Common myeloid progenitor, CD34-positive (primary cell): ENCODE measurements around the gene NDUFB6.

ENCODE experiments used
- CTCF ChIA-PET: fragments of 350-600 bp; sonication (Branson Sonifier 250); formaldehyde crosslinking; loops from one replicate; lab custom pipeline; 2021; ENCODE audit warnings: antibody characterized with exemption; lab: Charles Lee
- POLR2A ChIA-PET: fragments of 350-600 bp; sonication (Branson Sonifier 250); formaldehyde crosslinking; loops from one replicate; lab custom pipeline; 2021; ENCODE audit warnings: antibody characterized with exemption; lab: Charles Lee
- DNase-seq, 3 donors: peaks; one replicate each; pipeline versions ENCODE4 v3.0.0 to v3.0.0-alpha.2; 2013
- H3K27ac ChIP-seq, 2 experiments: 1 replicate in 1 of 2; 2 replicates in 1 of 2; pipeline ENCODE4 v1.7.0; 2013; ENCODE audit warnings: inconsistent platforms in 2 of 2, low read length in 2 of 2, mild to moderate bottlenecking in 2 of 2, low read depth in 1 of 2, moderate library complexity in 1 of 2; ENCODE audit not compliant: severe bottlenecking in 2 of 2, insufficient read depth in 1 of 2, poor library complexity in 1 of 2
- H3K27me3 ChIP-seq, 5 experiments: replicated peaks in 2 of 5; 1 replicate in 3 of 5; 2 replicates in 2 of 5; pipeline versions ENCODE4 v1.6.1 to v1.7.0; 2013; ENCODE audit warnings: low read length in 4 of 5, mild to moderate bottlenecking in 2 of 5, moderate library complexity in 2 of 5, inconsistent platforms in 1 of 5; ENCODE audit not compliant: insufficient read depth in 5 of 5, control insufficient read depth in 4 of 5
- H3K36me3 ChIP-seq, 4 experiments: 1 replicate in 2 of 4; 2 replicates in 2 of 4; pipeline versions ENCODE4 v1.6.1 to v1.7.0; 2013; ENCODE audit warnings: low read length in 3 of 4, control low read depth in 1 of 4, mild to moderate bottlenecking in 1 of 4; ENCODE audit not compliant: control insufficient read depth in 4 of 4, insufficient read depth in 4 of 4
- H3K4me1 ChIP-seq, 4 experiments: 1 replicate in 3 of 4; 2 replicates in 1 of 4; pipeline versions ENCODE4 v1.6.1 to v1.7.1; 2013; ENCODE audit warnings: low read length in 3 of 4, mild to moderate bottlenecking in 3 of 4, control low read depth in 1 of 4, inconsistent platforms in 1 of 4, moderate library complexity in 1 of 4; ENCODE audit not compliant: control insufficient read depth in 4 of 4, insufficient read depth in 4 of 4; ENCODE audit errors: control extremely low read depth in 1 of 4
- H3K4me3 ChIP-seq, 7 experiments: 1 replicate in 4 of 7; 2 replicates in 3 of 7; pipeline versions ENCODE4 v1.5.1 to v1.7.0; 2013; ENCODE audit warnings: mild to moderate bottlenecking in 7 of 7, low read length in 6 of 7, moderate library complexity in 6 of 7, inconsistent platforms in 2 of 7, low read depth in 2 of 7, control low read depth in 1 of 7; ENCODE audit not compliant: insufficient read depth in 4 of 7, control insufficient read depth in 1 of 7; ENCODE audit errors: extremely low read depth in 1 of 7
- H3K9me3 ChIP-seq, 5 experiments: 1 replicate in 4 of 5; 2 replicates in 1 of 5; pipeline versions ENCODE4 v1.6.1 to v1.7.1; 2013; ENCODE audit warnings: low read length in 4 of 5, mild to moderate bottlenecking in 2 of 5, inconsistent platforms in 1 of 5, low read depth in 1 of 5, moderate library complexity in 1 of 5; ENCODE audit not compliant: control insufficient read depth in 4 of 5, insufficient read depth in 2 of 5; ENCODE audit errors: control extremely low read depth in 1 of 5
- WGBS: methylation state at CpG from one replicate; pipeline ENCODE4 v1.1.5; 2013; ENCODE audit not compliant: insufficient coverage; 5-methylcytosine and 5-hydroxymethylcytosine counted together

Gene NDUFB6

DNA sequence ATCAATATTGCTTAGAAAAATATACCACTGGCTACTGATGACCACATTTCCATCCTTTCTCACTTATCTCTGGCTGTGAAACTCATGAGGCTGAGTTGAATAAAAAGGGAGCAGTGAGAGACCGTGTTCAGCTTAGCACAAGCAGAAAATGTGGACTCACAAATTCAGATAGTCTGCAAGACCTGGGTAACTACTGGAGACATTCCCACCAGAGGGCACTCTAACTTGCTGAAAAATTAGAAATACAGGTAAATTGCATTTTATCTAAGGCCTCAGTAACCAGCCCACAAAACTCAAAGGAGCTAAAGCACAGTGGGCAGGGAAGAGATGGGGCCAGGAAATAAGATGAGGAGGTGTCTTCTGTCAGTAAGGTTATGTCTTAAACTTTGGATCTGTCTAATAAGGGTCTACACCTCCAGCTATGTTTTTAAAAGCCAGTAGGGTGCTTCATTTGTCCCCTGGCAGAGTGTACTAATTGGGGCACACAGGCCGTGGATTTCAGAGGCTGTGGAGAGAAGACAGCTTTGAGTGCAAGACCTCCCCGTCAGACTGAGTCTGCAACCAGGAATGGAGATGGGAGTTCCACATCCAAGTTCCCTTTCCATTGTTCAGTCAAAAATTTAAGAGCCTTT lies 8.7 kb upstream of the NDUFB6 start:
- no peak overlapping the region for H3K27ac ChIP-seq
- 76% methylated on average over 2 of the region's 3 CpGs for WGBS
- no peak overlapping the region for H3K4me3 ChIP-seq
- peaks cover 0 to 23% (median 12%) of the 10 kb centered on the region in 5 experiments for H3K27me3 ChIP-seq
- H3K4me1 ChIP-seq: no peaks in the 10 kb centered on the region
- peak; percentile 74 to 86 (median 82) for DNase-seq
- H3K36me3 ChIP-seq: no peaks in the 10 kb centered on the region
- peaks cover 0 to 4% (median 0%) of the 10 kb centered on the region in 5 experiments for H3K9me3 ChIP-seq
- ChIA-PET POLR2A (no interaction called here), CTCF (interaction anchor here (0.5 to 12.5 kb wide), 24 partner anchors 8 to 1018 kb away, joined by 3 to 257 read pairs (median 5); partner anchors contain the start of genes ACO1 and RIGI)

DNA sequence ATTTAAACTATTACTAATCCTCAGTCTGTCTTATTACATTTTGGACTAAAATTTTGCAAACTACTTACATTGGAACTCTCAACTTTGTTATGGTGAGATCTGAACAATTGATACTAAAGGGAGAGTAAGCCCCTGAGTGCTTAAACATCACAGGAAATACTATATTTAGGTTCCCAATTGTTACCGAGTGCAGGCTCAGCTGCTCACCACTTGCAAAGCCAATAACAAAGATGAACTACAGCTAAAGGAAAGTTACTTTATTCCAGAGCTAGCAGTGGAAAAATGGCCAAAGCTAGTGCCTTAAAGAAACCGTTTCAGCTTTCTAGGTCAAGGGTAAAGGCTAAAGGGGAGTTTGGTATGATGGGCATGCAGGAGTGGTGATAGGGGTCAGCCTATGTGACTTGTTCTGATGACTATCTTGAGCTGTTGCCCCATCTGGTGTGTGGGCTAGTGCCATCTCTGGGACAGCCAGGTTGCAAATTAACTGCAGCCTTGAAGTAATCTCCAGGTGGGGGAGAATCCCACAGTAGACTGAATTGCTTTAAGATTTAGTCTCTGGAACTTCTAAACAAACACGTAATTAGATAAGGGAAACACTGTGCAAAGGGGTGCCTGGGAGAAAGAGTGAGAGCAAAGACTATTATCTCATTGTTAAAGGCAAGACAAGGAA lies 7.8 kb upstream of the NDUFB6 start:
- 32% methylated on average over 3 of the region's 3 CpGs for WGBS
- peaks cover 0 to 19% (median 9%) of the 10 kb centered on the region in 5 experiments for H3K27me3 ChIP-seq
- DNase-seq: no peak
- no peaks in the 10 kb centered on the region for H3K4me1 ChIP-seq
- H3K36me3 ChIP-seq: no peaks in the 10 kb centered on the region
- no peak overlapping the region for H3K4me3 ChIP-seq
- ChIA-PET POLR2A (no interaction called here), CTCF (interaction anchor here (1.1 to 12.5 kb wide), 25 partner anchors 9 to 400 kb away, joined by 3 to 257 read pairs (median 6); partner anchors contain the start of genes ACO1 and RIGI)
- no peak overlapping the region for H3K27ac ChIP-seq
- H3K9me3 ChIP-seq: no peaks in the 10 kb centered on the region

DNA sequence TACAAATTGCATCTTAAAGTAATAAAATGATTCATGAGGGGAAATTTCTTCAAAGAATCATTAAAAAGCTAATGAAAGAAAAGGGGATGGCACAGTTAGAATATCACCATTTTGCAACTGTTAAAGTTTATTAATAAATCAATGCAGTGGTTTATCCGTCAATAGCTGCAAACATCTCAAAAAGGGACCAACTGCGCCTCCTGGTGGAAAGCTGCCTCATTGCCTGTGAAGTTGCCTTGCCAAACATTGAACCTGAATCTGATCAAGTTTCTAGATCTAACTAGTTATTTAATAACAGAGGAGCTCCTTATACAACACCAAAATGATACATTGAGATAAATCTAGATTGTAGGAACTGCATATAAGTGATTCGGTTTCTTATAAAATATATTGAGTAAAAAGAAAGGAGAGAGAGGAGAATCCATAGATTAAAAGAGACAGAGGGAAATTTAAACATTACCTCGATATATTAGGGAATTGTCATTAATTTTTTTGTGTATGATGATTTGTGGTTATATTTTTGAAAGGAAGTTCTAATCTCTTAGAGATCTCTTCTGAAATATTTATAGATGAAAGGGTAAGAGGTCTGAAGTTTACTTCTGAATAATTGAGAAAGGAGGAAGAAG lies 6.9 kb upstream of the NDUFB6 start:
- Histone ChIP-seq H3K4me3 (no peak overlapping the region), H3K9me3 (no peaks in the 10 kb centered on the region), H3K36me3 (no peaks in the 10 kb centered on the region), H3K27ac (no peak overlapping the region), H3K4me1 (no peaks in the 10 kb centered on the region), H3K27me3 (peaks cover 0 to 14% (median 9%) of the 10 kb centered on the region in 5 experiments)
- DNase-seq: peak; percentile 69 to 80 (median 72)
- ChIA-PET POLR2A (interaction anchor here (1.1 kb wide), 1 partner anchor 201 kb away, joined by 3 read pairs; no protein-coding TSS in a partner anchor), CTCF (interaction anchor here (0.7 to 12.5 kb wide), 26 partner anchors 10 to 397 kb away, joined by 3 to 257 read pairs (median 5); partner anchors contain the start of gene ACO1)
- WGBS: 0% methylated on average over 1 of the region's 4 CpGs

DNA sequence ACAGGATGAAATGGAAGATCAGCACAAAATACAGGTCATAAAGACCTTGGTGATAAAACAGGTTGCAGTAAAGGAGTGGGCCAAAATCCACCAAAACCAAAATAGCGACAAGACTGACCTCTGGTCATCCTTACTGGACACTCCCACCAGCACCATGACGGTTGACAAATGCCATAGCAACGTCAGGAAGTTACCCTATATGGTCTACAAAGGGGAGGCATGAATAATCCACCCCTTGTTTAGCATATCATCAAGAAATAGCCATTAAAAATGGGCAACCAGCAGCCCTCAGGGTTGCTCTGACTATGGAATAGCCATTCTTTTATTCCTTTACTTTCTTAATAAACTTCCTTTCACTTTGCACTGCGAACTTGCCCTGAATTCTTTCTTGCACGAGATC lies 6.0 kb upstream of the NDUFB6 start:
- no peak for DNase-seq
- no peaks in the 10 kb centered on the region for H3K4me1 ChIP-seq
- CTCF ChIA-PET: interaction anchor here (0.7 to 12.5 kb wide), 19 partner anchors 10 to 398 kb away, joined by 3 to 257 read pairs (median 6); partner anchors contain the start of gene ACO1
- 50% methylated on average over 3 of the region's 5 CpGs for WGBS
- peaks cover 0 to 9% (median 7%) of the 10 kb centered on the region in 5 experiments for H3K27me3 ChIP-seq
- POLR2A ChIA-PET: no interaction called here
- H3K27ac ChIP-seq: no peak overlapping the region
- no peaks in the 10 kb centered on the region for H3K36me3 ChIP-seq
- H3K9me3 ChIP-seq: no peaks in the 10 kb centered on the region
- no peak overlapping the region for H3K4me3 ChIP-seq

DNA sequence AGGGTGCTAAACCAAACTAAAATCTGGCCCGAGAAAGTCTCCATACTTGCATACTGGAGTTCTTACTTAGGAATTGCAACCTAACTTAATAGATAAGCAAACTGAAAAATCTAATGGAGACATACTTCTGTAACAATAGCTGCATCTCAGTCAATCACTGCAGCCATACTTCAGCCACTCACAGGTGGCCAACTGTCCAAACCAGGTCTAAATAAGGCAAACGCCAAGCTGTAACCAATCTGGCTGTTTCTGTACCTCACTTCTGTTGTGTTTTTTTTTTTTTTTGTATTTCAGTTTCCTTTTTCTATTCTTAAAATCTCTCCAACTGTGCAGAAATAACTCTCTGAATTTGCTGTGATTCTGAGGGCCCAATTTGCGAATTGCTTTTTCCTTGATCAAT lies 4.4 kb upstream of the NDUFB6 start:
- Histone ChIP-seq H3K4me3 (no peak overlapping the region), H3K4me1 (peaks cover 4 to 10% (median 6%) of the 10 kb centered on the region in 4 experiments), H3K36me3 (no peaks in the 10 kb centered on the region), H3K27me3 (peaks cover 0 to 9% (median 6%) of the 10 kb centered on the region in 5 experiments), H3K27ac (no peak overlapping the region), H3K9me3 (no peaks in the 10 kb centered on the region)
- ChIA-PET POLR2A (no interaction called here), CTCF (interaction anchor here (0.7 to 12.5 kb wide), 5 partner anchors 11 to 390 kb away, joined by 3 to 257 read pairs (median 7); partner anchors contain the start of gene ACO1)
- DNase-seq: no peak
- WGBS: no CpG with 5 or more reads among the region's 3 CpGs

DNA sequence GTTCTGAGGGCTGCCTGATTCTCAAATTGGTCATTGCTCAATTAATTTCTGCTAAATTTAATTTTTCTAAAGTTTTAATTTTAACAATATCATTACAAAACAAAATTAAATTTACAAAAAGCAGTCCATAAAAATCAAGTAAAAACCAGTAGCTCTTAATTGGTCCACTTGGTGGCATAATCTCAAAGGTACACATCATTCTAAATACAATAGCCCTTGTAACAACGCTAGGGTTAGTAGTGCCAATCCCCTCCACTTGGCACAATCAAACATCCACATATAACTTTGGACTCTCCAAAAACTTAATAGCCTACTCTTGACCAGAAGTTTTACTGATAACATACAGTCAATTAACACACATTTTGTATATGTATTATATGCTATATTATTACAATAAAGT lies 1.9 kb upstream of the NDUFB6 start:
- CTCF ChIA-PET: interaction anchor here (0.8 to 4.0 kb wide), 8 partner anchors 24 to 395 kb away, joined by 3 to 61 read pairs (median 6); partner anchors contain the start of genes RIGI, SMIM27 and TOPORS
- DNase-seq: peak in 2 of 3 donors; percentile 41 to 57
- no peaks in the 10 kb centered on the region for H3K9me3 ChIP-seq
- peaks cover 13 to 33% (median 17%) of the 10 kb centered on the region in 4 experiments for H3K4me1 ChIP-seq
- H3K27ac ChIP-seq: no peak overlapping the region
- POLR2A ChIA-PET: interaction anchor here (0.9 kb wide), 1 partner anchor 190 kb away, joined by 3 read pairs; the partner anchor contains the start of gene ACO1
- no peak overlapping the region for H3K4me3 ChIP-seq
- H3K27me3 ChIP-seq: peaks cover 0 to 6% (median 3%) of the 10 kb centered on the region in 5 experiments
- peaks cover 0 to 3% (median 0%) of the 10 kb centered on the region in 4 experiments for H3K36me3 ChIP-seq
- 67% methylated on average over 1 of the region's 1 CpG for WGBS
